ENCODE data around the gene CAV2.

CAV2 gene

DNA sequence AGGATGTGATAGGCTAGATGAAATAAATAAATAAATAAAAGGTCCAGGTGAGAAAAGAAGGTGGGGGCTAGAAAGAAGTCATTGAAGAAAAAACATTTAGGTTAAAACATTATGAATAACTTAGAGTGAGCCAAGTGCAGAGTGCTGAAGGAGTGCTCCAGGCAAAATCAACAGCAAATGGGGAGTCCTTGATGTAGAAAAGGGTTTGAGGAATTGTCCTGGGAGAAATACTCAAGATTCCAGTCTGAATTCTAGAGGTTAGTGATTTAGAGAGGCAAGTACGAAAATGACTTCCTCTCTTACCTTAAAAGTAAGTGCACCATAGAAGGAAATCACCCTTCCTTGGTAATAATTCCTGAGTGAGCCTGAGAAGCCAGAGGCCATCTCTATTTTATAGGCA is 44.9 kb downstream of the CAV2 start:
- DNase-seq, result no peak
- intact Hi-C loops (cut with DNase I), result no loop called here

DNA sequence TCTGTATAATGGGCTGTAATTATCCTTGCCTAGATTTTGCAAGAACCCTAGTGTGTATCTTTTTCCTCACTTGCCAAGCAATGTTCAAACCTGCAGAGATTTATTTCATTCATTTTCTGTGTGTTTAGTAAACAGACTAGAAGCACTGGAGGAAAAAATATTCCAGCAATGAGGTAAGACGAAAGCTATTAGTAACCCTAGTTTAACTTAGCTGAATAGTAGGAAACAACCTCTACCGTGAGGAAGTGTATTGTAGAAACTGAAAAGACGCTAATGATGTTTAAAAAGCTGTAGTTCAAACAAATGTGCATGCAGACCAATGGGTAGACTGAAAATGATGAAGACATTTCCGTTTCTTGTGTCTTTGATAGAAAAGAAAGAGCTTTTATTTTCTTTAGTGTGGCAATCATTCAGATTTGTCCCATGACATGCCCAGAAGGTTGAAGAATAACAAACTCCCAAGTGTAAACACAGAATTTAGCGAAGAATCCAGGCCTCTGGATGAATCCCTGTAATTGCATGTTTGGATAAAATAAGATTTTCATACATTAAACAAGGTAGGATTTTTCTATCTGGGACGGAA is 46.0 kb downstream of the CAV2 start:
- no peak for DNase-seq
- intact Hi-C loops (cut with DNase I), result no loop called here

DNA sequence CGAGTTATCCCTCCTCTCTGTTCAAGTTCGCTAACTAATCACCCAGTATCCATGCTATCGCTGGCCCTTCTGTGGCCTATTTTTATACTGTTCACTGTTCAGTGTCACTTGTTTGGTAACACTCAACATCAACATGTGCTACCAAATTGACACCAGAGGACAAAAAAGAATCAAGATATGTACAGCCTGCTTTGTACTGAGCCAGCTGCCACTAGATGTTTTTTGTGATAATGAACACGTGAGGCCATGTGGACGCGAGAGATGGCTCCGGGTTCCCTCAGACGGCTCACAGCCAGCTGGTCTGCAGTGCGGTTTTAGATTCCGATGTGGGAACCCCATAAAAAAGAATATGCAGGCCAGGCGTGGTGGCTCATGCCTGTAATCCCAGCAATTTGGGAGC is 46.5 kb downstream of the CAV2 start:
- DNase-seq, result no peak

DNA sequence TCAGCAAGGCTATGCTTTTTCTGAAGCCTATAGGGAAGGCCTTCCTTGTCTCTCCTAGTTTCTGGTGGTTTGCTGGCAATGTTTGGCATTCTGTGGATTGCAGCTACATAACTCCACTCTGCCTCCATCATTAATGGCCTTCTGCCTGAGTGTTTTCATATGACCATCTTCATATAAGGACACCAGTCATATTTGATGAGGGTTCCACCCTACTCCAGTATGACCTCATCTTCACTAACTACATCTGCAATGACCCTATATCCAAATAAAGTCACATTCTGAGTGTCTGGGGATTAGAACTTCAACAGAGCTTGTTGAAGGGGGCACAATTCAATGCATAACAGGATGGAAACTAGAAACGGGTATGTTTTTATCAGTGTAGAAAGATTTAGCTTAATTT is 47.4 kb downstream of the CAV2 start:
- no peak for DNase-seq
- intact Hi-C loops (cut with DNase I), result no loop called here

More for the DNA sequence above, 46.5 kb downstream of the CAV2 start:
- intact Hi-C loops (cut with DNase I), result no loop called here

DNA sequence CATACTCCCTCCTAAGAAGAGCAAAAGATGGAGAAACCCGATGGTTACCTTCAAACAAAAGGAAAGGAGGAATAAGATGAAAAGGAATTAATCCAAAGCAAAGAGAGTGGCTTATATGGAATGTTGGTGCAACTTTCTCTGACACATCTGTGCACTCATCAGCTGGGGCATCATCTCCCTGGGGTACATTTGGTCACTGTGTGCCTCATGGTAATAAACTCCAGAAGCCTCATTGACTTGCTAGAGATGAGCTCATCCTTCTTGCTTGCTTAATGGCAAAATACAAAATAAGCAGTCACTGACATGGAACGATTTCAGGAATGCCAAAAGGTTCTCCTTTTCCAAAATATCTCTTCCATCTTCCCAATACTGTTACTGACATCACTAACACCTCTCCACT is 47.8 kb downstream of the CAV2 start:
- intact Hi-C loops (cut with DNase I), result no loop called here
- no peak for DNase-seq

DNA sequence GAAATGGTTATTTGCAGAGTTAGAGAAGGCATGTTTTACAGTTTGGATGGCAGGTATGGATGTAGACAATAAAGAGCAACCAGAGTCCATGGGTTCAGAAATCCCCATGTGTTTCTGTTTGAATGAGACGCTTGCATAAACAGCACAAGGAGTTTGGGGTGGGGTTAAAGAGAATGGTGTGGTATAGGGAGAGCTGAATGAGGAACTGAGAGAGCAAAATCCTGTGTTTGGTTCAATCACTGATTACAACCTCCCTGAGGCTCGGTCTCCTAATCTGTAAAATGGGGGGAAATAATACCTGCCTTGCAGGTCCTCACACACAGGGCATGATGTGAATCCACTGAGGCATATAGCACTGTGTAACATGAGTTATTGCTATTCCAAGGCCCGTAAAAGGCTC is 49.0 kb downstream of the CAV2 start:
- DNase-seq, result no peak
- intact Hi-C loops (cut with DNase I), result no loop called here

DNA sequence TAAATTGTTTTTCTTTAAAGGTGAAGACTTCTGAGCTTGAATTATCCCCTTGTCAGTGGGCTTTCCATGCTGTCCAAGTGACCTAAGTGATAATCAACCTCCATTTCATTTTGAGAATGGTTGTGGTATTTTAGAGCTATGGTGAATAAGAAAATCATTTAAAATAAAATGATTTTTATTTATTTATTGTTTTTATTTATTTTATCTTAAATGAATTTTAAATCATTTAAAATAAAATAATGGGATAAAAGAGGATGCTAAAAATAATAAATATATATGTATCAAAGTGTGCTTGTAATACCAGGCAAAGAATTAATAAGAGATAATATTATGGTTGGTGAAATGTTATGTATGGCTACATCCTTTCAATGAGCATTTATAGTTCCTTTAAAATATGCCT is 49.8 kb downstream of the CAV2 start:
- DNase-seq, result no peak
- intact Hi-C loops (cut with DNase I), result no loop called here

DNA sequence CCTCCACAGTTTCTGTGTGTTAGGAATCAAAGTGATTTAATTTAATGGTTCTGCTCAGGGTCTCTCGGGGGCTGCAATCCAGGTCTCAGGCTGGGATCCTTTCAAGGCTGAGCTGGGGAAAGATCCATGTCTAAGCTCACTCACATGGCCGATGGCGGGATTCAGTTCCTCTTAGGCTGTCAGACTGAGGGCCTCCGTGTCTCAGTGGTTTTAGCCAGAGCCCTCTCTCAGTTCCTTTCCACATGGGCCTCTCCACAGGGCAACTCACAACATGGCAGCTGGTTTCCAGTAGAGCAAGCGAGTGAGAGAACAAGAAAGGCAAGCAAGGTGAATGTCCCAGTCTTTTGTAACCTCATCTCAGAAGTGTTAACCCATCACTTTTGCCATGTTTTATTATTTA is 52.2 kb downstream of the CAV2 start:
- intact Hi-C loops (cut with DNase I), result no loop called here
- no peak for DNase-seq

DNA sequence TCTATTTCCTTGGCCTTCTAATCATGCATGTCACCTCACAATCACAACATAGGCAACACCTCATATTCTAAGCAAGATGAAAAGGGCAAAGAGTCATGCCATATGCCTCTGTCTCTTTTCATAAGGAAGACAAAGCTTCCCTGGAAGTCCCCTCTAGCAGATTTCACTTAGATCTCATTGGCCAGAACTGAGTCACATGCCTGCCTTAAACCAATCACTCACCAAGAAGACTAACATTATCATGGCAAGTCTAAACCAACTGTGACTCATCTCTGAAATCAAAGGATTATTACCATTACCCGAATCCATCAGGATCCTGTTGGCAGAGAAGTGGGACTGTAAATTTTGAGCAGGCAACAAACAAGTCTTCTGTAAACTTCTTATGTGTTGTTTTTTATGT is 53.1 kb downstream of the CAV2 start:
- DNase-seq, result no peak
- intact Hi-C loops (cut with DNase I), result no loop called here

DNA sequence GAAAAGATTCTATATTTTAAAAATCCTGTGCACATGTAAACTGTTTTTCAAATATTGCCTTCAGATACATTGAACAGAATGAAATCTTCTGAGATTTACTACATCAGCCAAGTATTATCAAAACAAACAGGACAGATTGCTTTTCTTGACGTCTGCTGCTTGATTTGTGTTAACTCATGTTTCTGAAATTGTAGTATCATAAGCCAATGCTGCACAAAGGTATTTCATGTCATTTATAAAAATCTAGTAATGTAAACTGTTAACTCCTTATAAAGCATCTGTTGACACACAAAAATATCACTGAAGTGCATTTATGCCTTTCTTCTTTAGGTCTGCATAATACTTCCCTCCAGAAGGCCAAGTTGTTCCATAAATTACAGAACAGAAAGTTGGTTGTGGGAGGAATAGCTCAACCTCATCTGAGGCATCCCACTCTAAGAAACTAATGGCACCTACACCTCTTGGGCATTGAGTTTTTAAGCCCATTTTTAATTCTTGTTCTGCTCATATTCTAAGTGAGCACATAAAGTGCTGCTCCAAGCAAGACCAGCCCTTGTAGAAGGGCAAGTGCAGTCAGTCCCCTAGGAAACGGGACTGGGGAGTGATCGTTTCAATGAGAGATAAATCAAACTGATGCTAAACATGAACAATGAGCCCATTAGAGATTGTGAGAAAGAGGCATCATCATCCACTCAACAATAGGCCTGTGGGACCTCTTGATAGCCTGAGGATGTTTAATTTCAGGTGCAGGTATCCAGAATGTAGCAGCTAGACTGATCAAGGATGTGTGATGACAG is 53.8 kb downstream of the CAV2 start:
- no peak for DNase-seq
- intact Hi-C loops (cut with DNase I), result no loop called here

DNA sequence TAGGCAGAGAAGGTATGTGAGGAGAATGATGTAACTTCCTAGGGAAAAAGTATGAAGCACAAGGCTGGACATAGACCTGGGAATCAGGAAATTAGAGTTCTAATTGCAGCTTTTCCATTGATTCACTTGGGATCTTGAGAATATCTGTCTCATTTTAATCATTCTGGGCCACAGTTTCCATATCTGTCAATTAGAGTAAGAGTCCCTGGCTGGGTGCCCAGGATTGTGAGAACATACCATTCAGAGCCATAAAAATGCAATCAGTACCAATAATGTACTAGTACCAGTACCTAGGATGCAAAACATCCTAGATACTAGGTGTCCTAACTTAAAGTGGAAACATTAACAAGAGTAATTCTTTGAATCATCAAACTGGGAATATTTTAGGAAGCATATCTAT is 54.9 kb downstream of the CAV2 start:
- intact Hi-C loops (cut with DNase I), result no loop called here
- no peak for DNase-seq

DNA sequence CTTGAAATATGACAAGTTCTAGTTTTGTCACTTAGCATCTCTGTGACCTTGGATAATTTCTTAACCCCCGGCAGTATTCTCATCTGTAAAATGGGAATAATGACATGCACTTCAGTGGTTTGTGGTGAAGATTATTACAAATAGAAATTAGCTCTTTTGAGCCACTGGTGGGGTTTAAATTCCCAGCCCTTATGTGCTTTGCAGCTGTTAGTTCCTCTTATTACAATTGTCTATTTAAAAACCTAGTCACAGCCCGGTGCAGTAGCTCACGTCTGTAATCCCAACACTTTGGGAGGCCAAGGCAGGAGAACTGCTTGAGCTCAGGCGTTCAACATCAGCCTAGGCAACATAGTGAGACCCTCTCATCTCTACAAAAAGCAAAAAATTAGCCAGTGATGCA is 55.4 kb downstream of the CAV2 start:
- DNase-seq, result no peak
- intact Hi-C loops (cut with DNase I), result no loop called here

DNA sequence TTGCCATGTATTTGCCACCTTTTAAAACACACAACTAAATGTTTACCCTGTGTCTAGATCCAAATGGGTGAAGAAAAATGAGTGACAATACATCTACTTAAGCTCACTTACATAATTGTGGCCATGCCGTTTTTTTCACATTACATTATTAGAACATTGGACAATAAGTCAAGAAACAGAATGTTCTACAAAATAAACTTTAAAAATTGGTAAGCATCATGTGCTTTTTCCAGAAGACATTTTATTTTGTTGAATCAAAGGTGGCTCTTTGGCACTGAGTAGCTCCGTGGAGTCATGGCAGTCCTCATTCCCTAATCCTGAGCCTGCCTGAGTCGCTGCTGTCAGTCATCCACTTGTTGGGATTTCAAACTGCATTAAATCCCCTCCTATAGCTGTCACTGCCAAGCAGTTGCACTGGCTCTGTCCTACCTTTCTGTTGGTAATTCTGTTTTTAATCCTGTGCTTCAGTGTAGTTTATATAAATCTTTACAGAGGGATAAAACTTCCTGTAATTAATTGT is 57.6 kb downstream of the CAV2 start:
- intact Hi-C loops (cut with DNase I), result no loop called here
- no peak for DNase-seq

DNA sequence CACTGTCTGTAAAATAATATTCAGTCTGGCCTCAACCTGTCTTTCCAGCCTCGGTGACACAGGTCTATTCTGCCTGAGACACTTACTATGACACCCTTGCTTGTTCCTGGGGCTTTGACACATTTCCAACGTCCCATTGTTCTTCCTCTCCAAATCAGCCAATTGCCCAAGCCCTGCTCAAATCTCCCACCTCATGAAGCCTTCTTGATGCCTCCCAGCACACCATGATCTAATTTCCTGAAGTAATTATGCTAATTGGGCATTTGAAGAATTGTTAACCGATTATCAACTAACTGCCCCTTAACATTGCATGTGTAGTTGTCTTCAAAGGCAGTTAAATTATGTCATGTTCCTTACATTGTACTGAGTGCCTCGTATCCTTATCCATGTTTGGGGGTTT is 58.4 kb downstream of the CAV2 start:
- DNase-seq, result no peak
- intact Hi-C loops (cut with DNase I), result no loop called here

Measured in posterior cingulate gyrus (tissue), 11 donors.